Astrocyte (in vitro differentiated cells and primary cell): Measurements from ENCODE around the gene SRD5A1. TPM values are rescaled to one million over a fixed set of nuclear protein-coding genes. Genes with fewer than 3 reads are reported as not detected.

Experiments
- DNase-seq: peaks from one replicate; pipeline ENCODE4 v3.0.0-alpha.2; 2010; ENCODE audit warnings: low read depth
- FAIRE-seq: peaks from 2 replicates; lab custom pipeline; 2011; peaks lifted over from hg19 to GRCh38; lab: Jason Lieb, UNC
- H2AFZ ChIP-seq: 2 replicates; pipeline ENCODE4 v1.6.0; 2012; ENCODE audit warnings: low read depth, low read length, inconsistent platforms
- H3K27ac ChIP-seq: 2 replicates; pipeline ENCODE4 v1.5.1; 2011; ENCODE audit warnings: low read depth, low read length, inconsistent platforms
- H3K27me3 ChIP-seq: 2 replicates; pipeline ENCODE4 v1.6.0; 2011; ENCODE audit warnings: low read length, inconsistent platforms; ENCODE audit not compliant: insufficient read depth
- H3K36me3 ChIP-seq: 2 replicates; pipeline ENCODE4 v1.5.1; 2011; ENCODE audit warnings: low read length, inconsistent platforms; ENCODE audit not compliant: insufficient read depth
- H3K4me1 ChIP-seq: 2 replicates; pipeline ENCODE4 v1.5.1; 2011; ENCODE audit warnings: low read length, inconsistent platforms; ENCODE audit not compliant: insufficient read depth
- H3K4me2 ChIP-seq: 2 replicates; pipeline ENCODE4 v1.6.0; 2012; ENCODE audit warnings: low read length, inconsistent platforms
- H3K4me3 ChIP-seq: 2 replicates; pipeline ENCODE4 v1.5.1; 2011; ENCODE audit warnings: low read depth, mild to moderate bottlenecking, low read length, inconsistent platforms; ENCODE audit not compliant: insufficient read depth
- H3K79me2 ChIP-seq: 2 replicates; pipeline ENCODE4 v1.6.0; 2012; ENCODE audit warnings: mild to moderate bottlenecking, low read length, inconsistent platforms; ENCODE audit not compliant: insufficient read depth
- H3K9ac ChIP-seq: 2 replicates; pipeline ENCODE4 v1.6.0; 2012; ENCODE audit warnings: mild to moderate bottlenecking, low read length, inconsistent platforms
- H3K9me3 ChIP-seq: 2 replicates; pipeline ENCODE4 v1.5.1; 2012; ENCODE audit warnings: low read depth, mild to moderate bottlenecking, low read length, inconsistent platforms; ENCODE audit not compliant: insufficient read depth
- H4K20me1 ChIP-seq: 2 replicates; pipeline ENCODE4 v1.6.0; 2012; ENCODE audit warnings: low read length, inconsistent platforms; ENCODE audit not compliant: insufficient read depth
- H3K27ac Mint-ChIP-seq: one replicate; pipeline ENCODE4 v1.8.0; 2021; ENCODE audit warnings: mild to moderate bottlenecking, mixed read lengths; ENCODE audit not compliant: unreplicated experiment
- H3K27me3 Mint-ChIP-seq: one replicate; pipeline ENCODE4 v1.8.0; 2021; ENCODE audit warnings: low read depth, mixed read lengths; ENCODE audit not compliant: unreplicated experiment
- H3K36me3 Mint-ChIP-seq: one replicate; pipeline ENCODE4 v1.8.0; 2021; ENCODE audit warnings: low read depth, mixed read lengths; ENCODE audit not compliant: unreplicated experiment
- H3K4me1 Mint-ChIP-seq: one replicate; pipeline ENCODE4 v1.8.0; 2021; ENCODE audit warnings: low read depth, mixed read lengths; ENCODE audit not compliant: unreplicated experiment
- H3K4me3 Mint-ChIP-seq: one replicate; pipeline ENCODE4 v1.8.0; 2021; ENCODE audit warnings: mild to moderate bottlenecking, moderate library complexity, mixed read lengths; ENCODE audit not compliant: unreplicated experiment
- H3K9me3 Mint-ChIP-seq: one replicate; pipeline ENCODE4 v1.8.0; 2021; ENCODE audit warnings: mild to moderate bottlenecking, mixed read lengths; ENCODE audit not compliant: unreplicated experiment
- EZH2 ChIP-seq: IDR thresholded peaks from 2 replicates; pipeline ENCODE4 v1.6.1; 2012; ENCODE audit warnings: mild to moderate bottlenecking, low read length, inconsistent platforms; ENCODE audit not compliant: insufficient read depth
- total RNA-seq: library from RNA; stranded (reverse); gene quantifications from 2 replicates; pipeline ENCODE4 v1.2.1, GENCODE V29; 2021
- TF ChIP-seq, protein P1 (sequence below): IDR thresholded peaks from 2 replicates; pipeline ENCODE4 v1.5.1; 2011; ENCODE audit warnings: low read depth, mild to moderate bottlenecking, inconsistent platforms, low read length, moderate library complexity; ENCODE audit not compliant: insufficient read depth

SRD5A1 gene
- total RNA-seq, 1 donor from 2014 or later, result 27.6 TPM

DNA sequence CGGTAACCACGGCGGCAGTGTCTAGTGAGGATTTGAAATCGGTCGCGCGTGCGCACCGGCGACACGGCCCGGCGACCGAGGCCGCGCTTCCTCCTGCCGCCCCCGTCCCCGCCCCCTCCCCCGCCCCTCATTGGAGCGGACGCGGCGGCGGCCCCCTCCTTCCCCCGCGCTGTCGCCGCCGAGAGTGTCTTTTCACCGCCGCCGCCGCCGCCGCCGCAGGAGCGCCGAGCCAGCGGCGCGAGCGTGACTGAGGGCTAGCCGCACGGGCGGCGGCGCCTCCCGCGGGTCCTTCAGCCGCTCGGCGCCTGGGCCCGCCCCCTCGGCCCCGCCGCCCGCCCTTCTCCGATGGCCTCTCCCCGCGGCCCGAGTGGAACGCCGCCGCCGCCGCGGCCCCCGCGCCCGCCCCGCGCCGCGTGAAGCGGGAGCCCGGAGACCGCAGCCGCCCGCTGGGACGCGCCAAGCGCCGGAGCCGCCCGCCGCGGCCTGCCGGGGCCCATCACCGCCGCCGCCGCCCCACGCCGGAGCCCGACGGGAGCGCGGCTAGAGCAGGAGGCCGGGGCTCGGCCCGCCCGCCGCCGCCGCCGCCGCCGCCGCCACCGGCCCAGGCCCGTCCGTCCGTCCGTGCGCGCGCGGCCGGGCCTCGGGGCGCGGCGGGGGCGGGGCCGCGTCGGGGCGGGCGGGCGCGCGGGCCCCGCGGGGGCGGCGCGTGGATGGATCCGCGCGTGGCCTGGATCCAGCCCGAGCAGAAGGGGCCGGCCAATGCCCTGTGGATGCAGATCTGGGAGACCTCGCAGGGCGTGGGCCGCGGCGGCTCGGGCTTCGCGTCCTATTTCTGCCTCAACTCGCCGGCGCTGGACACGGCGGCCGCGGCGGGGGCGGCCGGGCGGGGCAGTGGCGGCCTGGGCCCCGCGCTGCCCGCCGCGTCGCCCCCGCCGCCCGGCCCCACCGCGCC, 80.3 kb downstream of the SRD5A1 start, which contains the start of gene TENT4A:
Gene TENT4A, plus strand, starts transcription at position 159 of the 952 bp plus-strand sequence. Its CDS starts 552 bp downstream, at position 711.
- Histone ChIP-seq H3K79me2 (peaks cover 44% of the 10 kb centered on the region), H3K27me3 (no peaks in the 10 kb centered on the region), H3K4me2 (peak within 1 kb of the TSS; percentile 92), H4K20me1 (peaks cover 41% of the 10 kb centered on the region), H3K9me3 (no peaks in the 10 kb centered on the region), H3K36me3 (no peaks in the 10 kb centered on the region), H3K4me3 (peak within 1 kb of the TSS; percentile 85), H2AFZ (peak within 1 kb of the TSS; percentile 91), H3K4me1 (peaks cover 13% of the 10 kb centered on the region), H3K27ac (peak within 1 kb of the TSS; percentile 90), H3K9ac (peak within 1 kb of the TSS; percentile 88)
- no peak for FAIRE-seq
- DNase-seq, result peak; percentile 84
- Mint-ChIP-seq H3K4me1 (peaks cover 24% of the 10 kb centered on the region), H3K9me3 (no peaks in the 10 kb centered on the region), H3K36me3 (peaks cover 6% of the 10 kb centered on the region), H3K27me3 (no peaks in the 10 kb centered on the region), H3K4me3 (peak within 1 kb of the TSS; percentile 88), H3K27ac (peak within 1 kb of the TSS; percentile 93)
- TF ChIP-seq, protein P1, sequence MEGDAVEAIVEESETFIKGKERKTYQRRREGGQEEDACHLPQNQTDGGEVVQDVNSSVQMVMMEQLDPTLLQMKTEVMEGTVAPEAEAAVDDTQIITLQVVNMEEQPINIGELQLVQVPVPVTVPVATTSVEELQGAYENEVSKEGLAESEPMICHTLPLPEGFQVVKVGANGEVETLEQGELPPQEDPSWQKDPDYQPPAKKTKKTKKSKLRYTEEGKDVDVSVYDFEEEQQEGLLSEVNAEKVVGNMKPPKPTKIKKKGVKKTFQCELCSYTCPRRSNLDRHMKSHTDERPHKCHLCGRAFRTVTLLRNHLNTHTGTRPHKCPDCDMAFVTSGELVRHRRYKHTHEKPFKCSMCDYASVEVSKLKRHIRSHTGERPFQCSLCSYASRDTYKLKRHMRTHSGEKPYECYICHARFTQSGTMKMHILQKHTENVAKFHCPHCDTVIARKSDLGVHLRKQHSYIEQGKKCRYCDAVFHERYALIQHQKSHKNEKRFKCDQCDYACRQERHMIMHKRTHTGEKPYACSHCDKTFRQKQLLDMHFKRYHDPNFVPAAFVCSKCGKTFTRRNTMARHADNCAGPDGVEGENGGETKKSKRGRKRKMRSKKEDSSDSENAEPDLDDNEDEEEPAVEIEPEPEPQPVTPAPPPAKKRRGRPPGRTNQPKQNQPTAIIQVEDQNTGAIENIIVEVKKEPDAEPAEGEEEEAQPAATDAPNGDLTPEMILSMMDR, result no peak
- TF ChIP-seq EZH2, result no peak

DNA sequence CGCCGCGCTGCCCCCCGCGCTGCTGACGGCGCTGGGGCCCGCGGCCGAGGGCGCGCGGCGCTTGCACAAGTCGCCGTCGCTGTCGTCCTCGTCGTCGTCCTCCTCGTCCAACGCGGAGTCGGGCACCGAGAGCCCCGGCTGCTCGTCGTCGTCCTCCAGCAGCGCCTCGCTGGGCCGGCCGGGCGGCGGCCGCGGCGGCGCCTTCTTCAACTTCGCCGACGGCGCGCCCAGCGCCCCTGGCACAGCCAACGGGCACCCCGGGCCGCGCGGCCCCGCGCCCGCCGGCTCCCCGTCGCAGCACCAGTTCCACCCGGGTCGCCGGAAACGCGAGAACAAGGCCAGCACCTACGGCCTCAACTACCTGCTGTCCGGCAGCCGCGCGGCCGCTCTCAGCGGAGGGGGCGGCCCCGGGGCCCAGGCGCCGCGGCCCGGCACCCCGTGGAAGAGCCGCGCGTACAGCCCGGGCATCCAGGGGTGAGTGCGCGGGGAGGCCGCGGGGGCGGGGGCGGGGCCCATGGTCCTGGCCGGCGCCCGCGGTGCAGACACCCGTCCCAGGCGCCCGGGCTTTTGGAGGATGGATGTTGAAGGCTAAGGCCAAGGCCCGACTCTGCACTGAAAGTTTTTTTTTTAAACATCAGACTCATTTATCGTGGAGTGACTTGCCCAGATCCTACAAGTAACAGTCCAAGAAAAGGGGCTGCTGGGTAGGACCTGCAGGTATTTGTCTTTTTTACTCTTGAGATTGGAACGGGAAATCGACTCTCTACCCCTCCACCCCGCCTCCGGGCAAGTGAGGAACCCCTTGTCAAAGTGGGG, 81.2 kb downstream of the SRD5A1 start:
- Histone ChIP-seq H3K27ac (peak overlapping the region; percentile 37), H3K36me3 (no peaks in the 10 kb centered on the region), H3K4me2 (peak overlapping the region; percentile 92), H3K9ac (peak overlapping the region; percentile 80), H3K27me3 (no peaks in the 10 kb centered on the region), H3K4me1 (peaks cover 13% of the 10 kb centered on the region), H2AFZ (peak overlapping the region; percentile 31), H3K9me3 (no peaks in the 10 kb centered on the region), H3K4me3 (peak overlapping the region; percentile 85), H3K79me2 (peaks cover 53% of the 10 kb centered on the region), H4K20me1 (peaks cover 50% of the 10 kb centered on the region)
- Mint-ChIP-seq H3K27me3 (no peaks in the 10 kb centered on the region), H3K4me1 (peaks cover 21% of the 10 kb centered on the region), H3K36me3 (peaks cover 6% of the 10 kb centered on the region), H3K9me3 (no peaks in the 10 kb centered on the region), H3K27ac (peak overlapping the region; percentile 72), H3K4me3 (peak overlapping the region; percentile 91)
- DNase-seq (no peak), FAIRE-seq (no peak)
- TF ChIP-seq, protein P1, result no peak
- no peak for TF ChIP-seq EZH2
